HG03432 (cell line): ENCODE results near the gene MYL11.

Experiments used
- ATAC-seq: cut with Tn5 transposase; IDR thresholded peaks from one replicate; pipeline ENCODE4 v1.9.1; 2021; ENCODE audit warnings: mild to moderate bottlenecking, moderate library complexity; ENCODE audit not compliant: unreplicated experiment

The MYL11 gene

DNA sequence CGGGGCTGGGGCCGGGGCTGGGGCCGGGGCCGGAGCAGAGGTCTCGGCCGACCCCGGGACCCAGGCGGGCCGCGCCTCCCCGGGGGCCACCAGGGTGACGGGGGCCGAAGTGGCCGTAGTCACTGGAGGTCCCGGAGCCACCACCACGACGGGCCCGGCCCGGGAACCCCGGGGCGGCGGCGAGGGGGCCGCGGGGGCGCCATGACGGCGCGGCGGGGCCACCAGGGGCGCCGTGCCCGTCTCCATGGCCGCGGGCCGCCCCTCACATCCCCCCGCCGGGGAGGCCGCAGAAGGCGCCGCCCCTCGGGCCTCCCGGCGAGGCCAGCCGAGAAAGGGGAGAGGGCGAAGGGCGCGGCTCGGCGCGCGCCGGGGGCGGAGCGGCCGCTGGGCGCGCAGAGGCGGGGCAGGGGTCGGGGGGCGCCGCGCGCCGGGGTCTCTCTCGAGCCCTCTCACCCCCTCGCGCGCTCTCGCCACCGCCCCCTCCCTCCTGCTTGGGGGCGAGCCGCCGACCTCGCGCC lies 4.6 kb upstream of the MYL11 start:
- ATAC-seq: peak; percentile 11

DNA sequence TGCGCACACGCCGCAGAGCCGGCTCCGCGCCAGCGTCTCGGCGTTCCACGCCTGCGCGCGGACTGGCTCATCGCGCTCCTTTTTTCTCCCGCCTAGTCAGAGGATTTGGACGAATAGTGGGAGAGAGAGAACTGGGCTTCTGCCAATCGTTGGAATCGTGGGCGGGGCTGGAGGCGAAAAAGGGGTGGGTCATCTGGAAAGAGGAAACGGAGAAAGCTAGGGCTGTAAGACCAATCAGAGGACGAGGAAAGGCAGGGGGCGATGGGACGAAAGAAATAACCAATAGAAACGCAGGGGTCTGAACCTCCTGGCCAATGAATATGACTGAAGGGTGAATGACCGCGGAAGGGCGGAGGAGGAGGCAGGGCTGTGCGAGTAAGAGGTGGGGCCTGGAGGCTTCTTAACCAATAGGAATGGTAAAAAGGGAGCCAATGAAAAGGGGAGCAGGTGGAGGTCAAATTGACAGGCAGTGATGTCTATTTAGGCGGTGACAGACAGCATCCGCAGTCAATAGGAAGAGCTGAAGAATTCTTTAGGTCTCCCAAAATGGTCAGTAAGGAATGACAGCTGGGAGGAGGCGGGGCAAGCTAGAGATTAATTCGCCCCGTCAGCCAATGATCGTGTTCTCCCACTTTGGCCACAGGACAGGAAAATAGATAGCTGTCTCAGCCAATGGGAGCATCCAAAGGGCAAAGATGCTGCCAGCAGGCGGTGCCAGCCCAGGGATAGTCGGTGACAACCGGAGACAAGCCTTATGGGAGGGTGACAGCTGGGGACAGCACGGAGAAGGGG lies 4.0 kb upstream of the MYL11 start, which contains the start of gene TBC1D10B:
Gene TBC1D10B (minus strand): TSS at position 39 of the 792 bp plus-strand sequence. CDS start 311 bp downstream, outside the sequence.
- peak; percentile 78 for ATAC-seq

DNA sequence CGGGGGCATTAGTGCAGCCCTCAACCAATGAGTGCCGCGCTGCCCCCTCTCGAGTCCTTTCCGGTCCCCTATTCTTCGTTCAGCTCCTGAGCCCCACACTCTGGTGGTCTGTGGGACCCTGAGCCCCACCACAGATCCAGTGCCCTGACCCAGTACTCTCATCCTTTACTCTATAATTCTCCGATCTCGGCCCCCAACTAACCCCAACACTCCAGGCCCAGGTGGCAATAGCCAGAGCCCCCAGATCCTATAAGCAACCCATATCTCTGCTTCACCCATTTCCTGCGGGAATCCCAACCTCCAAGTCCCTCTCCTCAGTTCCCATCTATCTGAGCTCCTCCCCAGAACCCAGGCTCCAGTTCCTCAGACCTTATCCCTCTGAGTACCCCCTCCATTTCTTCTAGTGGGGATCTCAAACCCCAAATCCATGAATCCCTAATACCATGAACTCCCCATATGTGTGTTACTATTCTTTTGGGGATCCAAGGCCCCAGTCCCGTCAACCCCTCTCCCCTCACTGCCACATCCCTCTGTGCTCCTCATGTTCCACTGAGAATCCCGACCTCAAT lies 3.3 kb upstream of the MYL11 start:
- ATAC-seq: no peak

DNA sequence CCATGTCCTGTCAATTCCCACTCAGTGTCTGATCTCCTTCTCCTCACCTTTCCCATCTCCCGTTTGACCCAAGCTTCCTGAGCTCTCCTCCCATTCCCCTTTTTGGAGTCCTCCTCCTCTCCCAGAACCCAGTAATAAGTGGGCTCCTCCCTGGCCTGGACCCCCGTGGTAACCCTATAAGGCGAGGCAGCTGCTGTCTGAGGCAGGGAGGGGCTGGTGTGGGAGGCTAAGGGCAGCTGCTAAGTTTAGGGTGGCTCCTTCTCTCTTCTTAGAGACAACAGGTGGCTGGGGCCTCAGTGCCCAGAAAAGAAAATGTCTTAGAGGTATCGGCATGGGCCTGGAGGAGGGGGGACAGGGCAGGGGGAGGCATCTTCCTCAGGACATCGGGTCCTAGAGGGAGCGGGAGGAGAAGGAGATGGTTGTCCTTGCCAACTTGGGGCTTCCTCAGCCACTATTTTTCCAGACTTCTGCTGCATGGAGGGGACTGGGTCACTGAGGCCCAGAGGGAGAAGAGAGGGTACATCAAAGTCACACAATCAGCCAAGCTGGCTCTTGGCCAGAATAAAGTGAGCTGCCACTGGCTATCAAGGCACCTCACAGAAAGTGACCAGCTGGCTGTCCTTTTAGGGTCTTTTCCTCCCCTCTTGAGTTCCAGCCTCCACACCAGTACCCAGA lies 2.4 kb upstream of the MYL11 start:
- ATAC-seq: no peak

DNA sequence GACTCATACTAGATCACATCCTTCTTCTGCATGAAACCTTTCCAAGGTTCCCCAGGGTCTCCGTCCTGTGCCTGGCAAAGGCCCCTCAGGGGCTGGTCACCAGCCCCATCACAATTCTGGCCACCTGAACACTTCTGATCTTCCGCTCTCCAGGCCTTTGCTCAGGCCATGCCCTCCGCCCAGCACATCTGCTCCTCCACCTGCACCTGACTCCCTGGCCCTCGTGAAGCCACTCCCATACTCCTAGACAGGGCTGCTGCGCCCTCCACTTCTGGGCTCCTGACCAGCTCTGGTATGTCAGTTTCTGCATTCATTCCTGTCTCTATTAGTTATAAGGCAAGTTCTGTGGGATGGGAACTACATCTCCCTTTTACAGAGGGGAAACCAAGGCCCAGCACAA lies 1.9 kb upstream of the MYL11 start:
- ATAC-seq: no peak

DNA sequence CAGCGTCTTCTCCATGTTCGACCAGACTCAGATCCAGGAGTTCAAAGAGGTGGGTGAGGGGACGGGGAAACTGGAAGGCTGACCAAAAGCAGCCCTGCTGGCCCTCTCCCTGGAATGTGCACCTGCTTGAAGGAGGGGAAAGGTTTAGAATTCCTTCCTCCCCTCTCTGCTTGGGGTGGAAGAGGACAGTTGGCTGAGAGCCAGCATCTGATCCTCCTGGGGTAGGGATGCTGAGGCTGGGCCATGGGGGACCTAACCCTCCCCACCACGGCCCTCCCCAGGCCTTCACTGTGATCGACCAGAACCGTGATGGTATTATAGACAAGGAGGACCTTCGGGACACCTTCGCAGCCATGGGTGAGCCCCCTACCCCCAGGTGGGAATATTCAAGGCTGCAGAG lies 1.3 kb downstream of the MYL11 start:
- no peak for ATAC-seq

DNA sequence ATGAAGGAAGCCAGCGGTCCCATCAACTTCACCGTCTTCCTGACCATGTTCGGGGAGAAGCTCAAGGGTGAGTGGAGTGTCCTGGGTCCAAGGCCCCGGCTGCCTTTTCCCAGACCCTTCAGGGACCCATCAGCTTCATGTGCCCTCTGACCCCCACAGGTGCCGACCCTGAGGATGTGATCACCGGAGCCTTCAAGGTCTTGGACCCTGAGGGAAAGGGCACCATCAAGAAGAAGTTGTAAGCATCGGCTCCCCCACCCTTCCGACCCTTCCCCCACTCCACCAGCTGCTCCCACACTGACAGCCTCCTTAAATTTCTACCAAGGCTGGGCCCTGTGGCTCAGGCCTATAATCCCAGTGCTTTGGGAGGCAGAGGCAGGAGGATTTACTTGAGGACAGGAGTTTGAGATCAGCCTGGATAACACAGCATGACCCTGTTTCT lies 1.9 kb downstream of the MYL11 start:
- no peak for ATAC-seq

DNA sequence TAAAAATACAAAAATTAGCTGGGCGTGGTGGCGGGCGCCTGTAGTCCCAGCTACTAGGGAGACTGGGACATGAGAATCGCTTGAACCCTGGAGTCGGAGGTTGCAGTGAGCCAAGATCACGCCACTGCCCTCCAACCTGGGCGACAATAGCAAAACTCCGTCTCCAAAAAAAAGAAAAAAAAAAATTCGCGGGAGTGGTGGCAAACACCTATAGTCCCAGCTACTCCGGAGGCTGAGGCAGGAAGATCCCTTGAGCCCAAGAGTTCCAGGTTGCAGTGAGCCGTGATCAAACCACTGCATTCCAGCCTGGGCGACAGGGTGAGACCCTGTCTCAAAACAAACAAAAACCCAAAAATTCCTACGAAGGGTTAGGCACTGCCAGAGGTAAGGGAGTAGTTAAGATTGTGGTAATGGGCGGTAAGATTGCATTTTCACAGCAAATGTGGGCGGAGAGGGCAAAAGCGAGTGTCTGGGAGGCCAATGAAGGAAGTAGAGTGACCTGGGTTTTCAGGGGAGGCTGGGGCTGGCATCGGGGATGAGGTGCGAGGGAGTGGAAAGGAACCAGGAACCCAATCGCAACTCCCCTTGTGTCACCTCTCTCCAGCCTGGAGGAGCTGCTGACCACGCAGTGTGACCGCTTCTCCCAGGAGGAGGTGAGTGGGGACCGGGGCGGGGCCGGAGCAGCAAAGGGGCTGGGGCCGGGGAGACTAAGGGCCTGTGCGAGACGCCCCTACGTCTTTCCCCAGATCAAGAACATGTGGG lies 2.6 kb downstream of the MYL11 start:
- no peak for ATAC-seq

DNA sequence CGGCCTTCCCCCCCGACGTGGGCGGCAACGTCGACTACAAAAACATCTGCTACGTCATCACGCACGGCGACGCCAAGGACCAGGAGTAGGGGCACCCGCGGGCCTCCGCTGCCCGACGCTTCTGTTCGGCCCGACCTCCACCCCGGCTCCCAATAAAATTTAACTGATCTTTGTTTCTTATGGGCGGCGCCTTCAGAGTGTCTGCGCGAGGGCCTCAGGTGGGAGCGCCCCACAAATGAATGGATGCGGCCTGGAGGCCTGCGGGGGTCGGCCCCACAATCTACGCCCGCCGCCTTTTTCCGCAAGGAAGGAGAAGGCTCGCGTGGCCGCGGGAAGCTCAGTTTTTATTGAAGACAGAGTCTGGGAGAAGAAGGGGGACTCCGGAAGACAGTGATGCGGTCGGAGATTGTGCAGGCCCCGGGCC lies 3.2 kb downstream of the MYL11 start:
- peak; percentile 43 for ATAC-seq

DNA sequence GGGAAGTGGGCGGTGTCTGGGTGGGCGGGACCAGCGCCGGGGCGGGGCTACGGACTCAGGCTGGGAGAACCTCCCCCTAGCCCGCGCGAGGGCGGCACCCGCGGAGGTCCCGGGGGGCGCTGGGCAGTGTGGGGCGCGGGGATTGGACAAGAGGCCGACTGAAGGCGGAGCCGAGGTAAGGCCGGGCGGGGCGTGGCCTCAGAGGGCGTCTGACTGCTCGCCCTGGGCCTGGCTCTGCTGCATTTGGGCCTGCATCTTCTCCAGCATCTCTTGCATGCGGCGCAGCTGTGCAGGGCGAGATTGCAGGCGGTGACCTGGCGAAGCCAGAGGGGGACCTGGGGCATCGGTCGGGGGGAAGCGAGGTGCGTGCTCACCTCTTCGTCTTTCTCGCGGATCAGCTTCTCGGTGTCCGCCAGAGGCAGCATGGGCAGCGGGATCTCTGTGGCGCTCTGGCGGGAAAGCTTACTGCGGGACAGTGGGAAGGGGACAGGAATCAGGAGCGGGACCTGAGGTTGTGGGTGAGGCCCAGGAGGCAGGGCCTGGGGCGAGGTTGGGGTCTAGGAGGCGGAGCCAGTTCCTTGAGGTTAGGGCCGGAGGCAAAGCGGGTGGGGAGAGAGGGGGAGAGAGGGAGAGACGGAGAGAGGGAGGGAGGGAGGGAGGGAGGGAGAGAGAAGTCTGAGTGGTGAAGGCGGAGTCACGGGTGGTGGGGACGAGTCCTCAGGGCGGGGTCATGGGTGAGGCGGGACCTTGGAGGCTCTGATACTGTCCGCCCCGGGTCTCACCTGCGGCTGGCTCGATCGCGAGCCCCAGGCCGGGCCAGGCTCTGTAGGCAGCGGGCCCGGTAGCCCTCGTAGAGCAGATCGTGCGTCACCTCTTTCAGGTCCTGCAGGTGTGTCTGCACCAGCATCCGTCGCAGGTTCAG lies 3.9 kb downstream of the MYL11 start:
- peak; percentile 86 for ATAC-seq

DNA sequence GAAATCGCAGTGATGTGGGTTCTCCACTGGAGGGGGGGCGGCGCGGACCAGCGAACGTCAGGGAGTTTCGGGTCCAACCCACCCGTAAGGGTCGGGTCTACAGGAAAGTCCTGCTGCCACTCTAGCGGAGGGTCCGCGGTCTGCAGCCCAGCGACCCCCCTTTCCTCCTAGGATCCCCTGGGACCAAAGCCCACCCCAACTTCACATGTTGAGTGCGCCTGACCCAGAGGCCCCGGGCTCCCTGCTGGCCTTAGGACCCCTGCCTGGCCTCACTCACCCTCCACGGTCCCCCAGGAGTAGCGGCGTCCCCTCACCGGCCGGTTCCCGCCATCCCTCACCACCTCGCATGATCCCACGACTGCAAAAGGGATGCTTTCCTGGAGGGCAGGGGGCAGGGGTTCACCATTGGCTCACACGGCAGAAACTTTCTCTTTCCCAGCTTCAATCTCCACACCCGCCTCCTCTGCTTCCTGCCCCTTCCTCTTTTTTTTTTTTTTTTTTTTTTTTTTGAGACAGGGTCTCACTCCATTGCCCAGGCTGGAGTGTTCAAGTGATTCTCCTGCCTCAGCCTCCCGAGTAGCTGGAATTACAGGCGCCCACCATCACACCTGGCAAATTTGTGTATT lies 4.7 kb downstream of the MYL11 start:
- no peak for ATAC-seq

DNA sequence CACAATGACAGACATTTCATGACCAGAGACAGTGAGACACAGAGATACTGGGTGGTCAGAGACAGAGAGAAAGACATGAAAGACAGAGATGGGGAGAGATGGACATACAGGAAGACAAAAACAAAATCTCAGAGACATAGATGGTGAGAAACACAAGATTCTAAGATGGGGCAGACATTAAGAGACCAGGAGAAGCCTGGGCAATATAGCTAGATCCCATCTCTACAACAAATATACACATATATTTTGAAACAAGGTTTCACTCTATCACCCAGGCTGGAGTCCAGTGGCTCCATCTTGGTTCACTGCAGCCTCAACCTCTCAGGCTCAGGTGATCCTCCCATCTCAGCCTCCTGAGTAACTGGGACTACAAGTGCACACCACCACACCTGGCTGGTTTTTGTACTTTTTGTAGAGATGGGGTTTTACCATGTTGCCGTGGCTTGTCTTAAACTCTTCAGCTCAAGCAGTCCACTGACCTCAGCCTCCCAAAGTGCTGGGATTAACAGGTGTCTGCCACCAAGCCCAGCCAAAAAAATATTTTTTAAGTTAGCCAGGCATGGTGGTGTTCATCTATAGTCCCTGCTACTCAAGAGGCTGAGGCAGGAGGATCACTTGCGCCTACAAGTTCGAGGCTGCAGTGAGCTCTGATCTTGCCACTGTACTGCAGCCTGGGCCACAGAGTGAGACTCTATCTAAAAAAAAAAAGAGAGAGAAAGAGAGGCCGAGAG lies 5.6 kb downstream of the MYL11 start:
- ATAC-seq: no peak

DNA sequence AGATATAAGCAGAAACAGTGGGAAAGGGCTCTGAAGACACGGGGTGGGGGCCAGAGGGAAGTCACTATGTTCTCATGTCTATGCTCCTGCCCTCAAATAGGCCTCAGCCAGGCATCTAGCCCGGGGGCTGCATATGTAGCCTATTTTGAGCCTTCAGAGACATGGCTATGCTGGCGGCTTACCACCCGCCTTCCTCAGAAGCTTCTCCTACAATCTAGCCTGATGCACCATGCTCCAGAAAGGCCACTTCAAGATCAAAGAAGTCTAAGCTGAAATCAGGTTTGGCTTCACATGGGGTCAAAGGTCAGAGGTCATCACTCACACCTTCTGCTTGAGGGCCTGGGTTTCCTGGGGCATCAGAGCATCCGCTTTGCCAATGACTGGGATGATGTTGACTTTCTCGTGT lies 6.2 kb downstream of the MYL11 start:
- no peak for ATAC-seq

DNA sequence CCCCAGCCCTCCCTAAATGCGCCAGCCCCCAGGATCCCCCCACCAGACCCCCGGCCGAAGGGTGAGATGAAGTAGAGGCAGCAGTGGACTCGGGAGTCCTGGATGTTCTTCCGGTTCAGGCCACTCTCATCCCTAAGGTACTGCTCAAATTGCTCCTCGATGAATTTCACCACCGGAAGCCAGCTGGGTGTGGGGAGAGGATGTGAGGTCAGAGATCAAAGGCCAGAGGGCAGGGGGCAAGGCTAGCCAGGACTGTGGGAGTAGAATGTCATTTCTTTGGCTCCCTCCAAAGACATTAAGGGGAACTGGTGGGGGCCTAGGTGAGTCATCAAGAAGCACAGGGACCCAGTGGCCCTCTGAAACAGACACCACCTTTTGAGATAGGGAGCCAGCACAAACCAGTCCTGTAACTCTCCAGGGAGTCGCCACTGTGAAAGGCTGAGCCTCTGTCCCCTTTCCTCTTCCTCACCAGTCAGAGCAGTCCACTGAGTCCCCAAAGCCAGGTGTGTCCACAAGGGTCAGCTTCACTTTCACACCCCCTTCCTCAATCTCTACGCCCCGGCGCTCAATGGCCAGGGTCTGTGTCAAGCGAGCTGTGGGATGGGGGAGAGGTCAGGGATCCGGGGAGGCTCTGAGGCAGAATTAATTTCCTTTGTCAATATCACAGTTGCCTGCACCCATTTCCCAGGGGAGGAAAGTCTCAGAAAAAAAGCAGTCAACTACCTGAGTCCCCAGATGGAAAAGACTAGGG lies 6.9 kb downstream of the MYL11 start:
- no peak for ATAC-seq

DNA sequence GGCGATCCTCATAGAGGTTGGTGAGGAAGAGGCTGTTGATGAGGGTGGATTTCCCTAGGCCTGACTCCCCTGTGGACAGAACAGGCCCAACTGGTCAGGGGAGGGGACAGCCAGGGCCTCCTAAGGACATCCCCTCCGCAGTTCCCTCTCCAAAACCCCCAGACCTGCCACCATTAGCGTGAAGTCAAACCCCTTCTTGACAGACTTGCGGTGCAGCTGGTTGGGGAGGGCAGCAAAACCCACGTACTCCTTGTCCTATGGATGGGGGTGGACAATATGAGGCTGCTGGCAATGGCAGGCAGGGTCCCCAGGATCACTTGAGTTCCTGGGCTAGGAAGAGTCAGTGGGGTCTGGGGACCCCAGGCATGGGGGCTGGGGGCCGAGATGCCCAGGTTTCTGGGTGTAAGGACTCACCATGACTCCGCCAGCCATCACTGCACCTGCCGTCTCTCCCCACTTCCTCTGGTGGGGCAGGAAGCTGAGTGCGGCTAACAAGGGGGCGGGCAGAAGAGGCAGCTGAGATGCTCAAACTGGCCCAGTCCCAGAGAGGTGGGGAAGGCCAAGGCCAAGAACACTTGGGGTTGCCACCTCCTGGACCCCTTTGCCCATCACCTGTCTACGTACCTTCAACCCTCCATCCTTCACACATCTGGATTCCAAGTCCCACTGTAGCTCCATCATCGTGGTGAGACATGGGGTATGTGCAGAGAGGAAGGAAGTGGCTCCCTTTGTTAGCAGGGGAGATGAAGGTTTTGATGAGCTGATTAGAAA lies 7.7 kb downstream of the MYL11 start, which contains the start of gene SEPTIN1:
Gene SEPTIN1 (minus strand): TSS at position 451 of the 771 bp plus-strand sequence. CDS start 19 bp downstream, at position 432.
- ATAC-seq: peak; percentile 28

DNA sequence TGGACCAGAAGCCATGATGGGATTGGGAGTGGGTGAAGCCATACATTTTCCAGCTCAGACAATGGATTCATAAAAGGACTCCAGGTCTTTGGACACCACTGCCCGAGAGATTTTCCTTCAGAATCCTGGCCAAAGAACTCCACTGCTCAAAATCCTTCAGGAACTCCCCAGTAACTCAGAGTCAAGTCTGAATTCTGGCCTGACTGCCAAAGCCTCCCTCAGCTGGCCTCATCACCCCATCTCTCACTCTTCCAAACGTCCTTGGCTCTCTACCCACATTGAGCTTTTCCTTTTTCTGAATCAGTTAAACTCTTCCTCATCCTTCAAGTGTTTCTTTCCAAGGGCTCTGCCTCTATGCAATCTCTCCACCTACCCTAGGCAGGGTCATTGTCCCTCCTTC lies 8.9 kb downstream of the MYL11 start:
- ATAC-seq: no peak

DNA sequence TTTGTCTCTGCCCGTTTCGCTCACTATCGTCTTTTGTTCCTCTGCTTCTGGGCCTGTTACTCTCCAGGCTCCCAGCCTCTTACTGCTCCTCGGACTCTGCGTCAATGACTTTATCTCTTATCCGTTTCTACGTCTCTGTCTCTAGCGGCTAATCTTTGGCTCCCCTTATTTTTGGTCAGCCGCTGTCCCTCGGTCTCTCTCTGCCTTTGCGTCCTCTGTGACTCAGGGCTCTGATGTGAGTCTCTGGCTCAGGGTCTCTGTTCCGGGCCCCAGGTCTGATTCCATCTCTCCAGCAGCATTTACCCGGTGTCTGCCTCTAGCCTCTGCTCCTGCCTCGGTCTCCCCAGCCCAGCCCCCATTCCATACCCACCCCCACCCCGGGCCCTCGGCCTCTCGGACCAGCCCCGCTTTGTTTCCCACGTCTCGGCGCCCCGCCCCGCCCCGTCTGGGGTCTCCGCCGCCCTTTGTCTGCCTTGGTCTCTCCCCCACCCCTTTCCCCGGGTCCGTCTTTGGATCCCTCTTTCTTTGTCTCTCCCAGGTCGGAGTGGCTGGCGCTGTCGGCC lies 20.1 kb downstream of the MYL11 start:
- ATAC-seq: no peak
